Uterus (tissue), 4 donors: ENCODE results near the gene MRPL24. TPM values are rescaled to one million over a fixed set of nuclear protein-coding genes. Genes with fewer than 3 reads are reported as not detected.
A peak's percentile ranks its signal among the peaks of the same experiment; 100 is the strongest.

Source experiments
- DNase-seq, 2 donors: peaks; one replicate each; pipeline ENCODE4 v3.0.0-alpha.2; 2019 to 2020
- H3K27ac ChIP-seq, 2 donors: fragments of 200-600 bp; sonication (generic); 1 replicate in 1 of 2; 2 replicates in 1 of 2; pipeline ENCODE4 v1.5.1; 2016 to 2018
- H3K27me3 ChIP-seq, 2 donors: fragments of 200-600 bp; sonication (generic); one replicate each; pipeline ENCODE4 v1.5.1; 2018 to 2019; ENCODE audit warnings: control low read depth in 1 of 2
- H3K36me3 ChIP-seq, 2 donors: fragments of 200-600 bp; sonication (generic); one replicate each; pipeline ENCODE4 v1.5.1; 2019; ENCODE audit warnings: control low read depth in 1 of 2
- H3K4me1 ChIP-seq, 2 donors: fragments of 200-600 bp; sonication (generic); one replicate each; pipeline ENCODE4 v1.5.1; 2018 to 2019; ENCODE audit warnings: control low read depth in 1 of 2
- H3K4me3 ChIP-seq, 2 donors: fragments of 200-600 bp; sonication (generic); 1 replicate in 1 of 2; 2 replicates in 1 of 2; pipeline ENCODE4 v1.5.1; 2018 to 2019; ENCODE audit warnings: mild to moderate bottlenecking in 1 of 2
- H3K9me3 ChIP-seq, 2 donors: fragments of 200-600 bp; sonication (generic); one replicate each; pipeline ENCODE4 v1.5.1; 2019; ENCODE audit warnings: control low read depth in 1 of 2
- CTCF ChIP-seq, 4 experiments: fragments of 200-600 bp in 2 of 4; fragments of 450-650 bp in 2 of 4; sonication (generic) in 2 of 4; IDR thresholded peaks; one replicate each; pipeline ENCODE4 v1.5.1; 2016 to 2019; ENCODE audit warnings: antibody characterized with exemption in 4 of 4, mild to moderate bottlenecking in 2 of 4, moderate library complexity in 1 of 4
- POLR2A ChIP-seq, 2 donors: fragments of 450-650 bp; IDR thresholded peaks; one replicate each; pipeline ENCODE4 v1.6.1; 2016; ENCODE audit warnings: antibody characterized with exemption in 2 of 2, mild to moderate bottlenecking in 1 of 2, moderate library complexity in 1 of 2
- intact Hi-C: fragments of 100-400 bp; cut with DNase I; formaldehyde crosslinking; loops from one replicate; pipeline ENCODE4 v1.15.1; 2023; ENCODE audit warnings: low total_unique reads
- total RNA-seq, 4 donors: library from RNA; depleted of rRNA in 3 of 4; stranded (reverse); fragments of >200 nt in 3 of 4; gene quantifications; one replicate each; pipeline versions ENCODE4 v1.1.0 to v1.2.4, GENCODE V29; 2014 to 2023
- donor health status: DM: yes; HTN: yes; CAD: no.

MRPL24 gene
- total RNA-seq, 4 donors from 2014 or later, result 8.2 to 58.5 (median 23.8) TPM

GRCh38 chr1:156733989-156734584 lies 6.8 kb downstream of the MRPL24 start:
- Histone ChIP-seq H3K9me3 (no peaks in the 10 kb centered on the region), H3K4me3 (no peak overlapping the region), H3K27ac (no peak overlapping the region), H3K4me1 (no peaks in the 10 kb centered on the region), H3K36me3 (no peaks in the 10 kb centered on the region), H3K27me3 (no peaks in the 10 kb centered on the region)
- intact Hi-C loops, result no loop called here
- TF ChIP-seq CTCF (IDR thresholded peaks at IDR 0.05), result no peak
- no peak for TF ChIP-seq POLR2A (IDR thresholded peaks at IDR 0.05)
- DNase-seq, result no peak

GRCh38 chr1:156728599-156729462 lies 12.1 kb downstream of the MRPL24 start, which contains the start of gene ISG20L2:
Gene ISG20L2, minus strand, starts transcription at chr1:156728766. Its CDS starts 1,114 bp downstream, at chr1:156727652.
- no peaks in the 10 kb centered on the region for H3K27me3 ChIP-seq
- peaks cover 15% of the 10 kb centered on the region in 2 donors for H3K4me1 ChIP-seq
- no peaks in the 10 kb centered on the region for H3K9me3 ChIP-seq
- DNase-seq, result peak; percentile 97 to 98
- no peaks in the 10 kb centered on the region for H3K36me3 ChIP-seq
- intact Hi-C loops, result loop anchor here (10.0 kb wide), 1 partner anchor 54 kb away; the partner anchor contains the start of gene NES
- TF ChIP-seq CTCF (IDR thresholded peaks at IDR 0.05) (peak in 2 of 4 experiments; percentile 2 to 8), POLR2A (IDR thresholded peaks at IDR 0.05) (peak; percentile 52 to 65)
- H3K4me3 ChIP-seq, result peak within 1 kb of the TSS; percentile 80 to 87
- H3K27ac ChIP-seq, result peak within 1 kb of the TSS; percentile 96 to 99

- TF ChIP-seq POLR2A (IDR thresholded peaks at IDR 0.05) (no peak), CTCF (IDR thresholded peaks at IDR 0.05) (no peak)
- intact Hi-C loops, result loop anchor here (10.0 kb wide), 1 partner anchor 53 kb away; the partner anchor contains the start of gene NES
- Histone ChIP-seq H3K4me1 (peaks cover 15% of the 10 kb centered on the region in 2 donors), H3K4me3 (peak within 1 kb of the TSS; percentile 80 to 87), H3K9me3 (no peaks in the 10 kb centered on the region), H3K36me3 (no peaks in the 10 kb centered on the region), H3K27me3 (no peaks in the 10 kb centered on the region), H3K27ac (peak within 1 kb of the TSS; percentile 96 to 99)
- peak; percentile 78 to 83 for DNase-seq
Measured at GRCh38 chr1:156727926-156728598, 12.8 kb downstream of the MRPL24 start, which contains the start of gene METTL25B. Gene METTL25B, plus strand, starts transcription at chr1:156728469. Its CDS starts 636 bp downstream, at chr1:156729105.

- intact Hi-C loops, result loop anchor here (10.0 kb wide), 1 partner anchor 53 kb away; the partner anchor contains the start of gene NES
Measured at GRCh38 chr1:156727492-156727891, 13.4 kb downstream of the MRPL24 start.

GRCh38 chr1:156726549-156727226 lies 14.2 kb downstream of the MRPL24 start:
- Histone ChIP-seq H3K9me3 (no peaks in the 10 kb centered on the region), H3K36me3 (no peaks in the 10 kb centered on the region), H3K27ac (peak overlapping the region in 1 of 2 donors; percentile 28), H3K4me3 (peak overlapping the region in 1 of 2 donors; percentile 17), H3K27me3 (no peaks in the 10 kb centered on the region), H3K4me1 (peaks cover 15% of the 10 kb centered on the region in 2 donors)
- DNase-seq, result no peak
- TF ChIP-seq POLR2A (IDR thresholded peaks at IDR 0.05) (no peak), CTCF (IDR thresholded peaks at IDR 0.05) (peak; percentile 11 to 41 (median 26))
- intact Hi-C loops, result loop anchor here (10.0 kb wide), 1 partner anchor 52 kb away; the partner anchor contains the start of gene NES

More at GRCh38 chr1:156727492-156727891, 13.4 kb downstream of the MRPL24 start:
- peak overlapping the region; percentile 80 to 87 for H3K4me3 ChIP-seq
- H3K27me3 ChIP-seq, result no peaks in the 10 kb centered on the region
- H3K4me1 ChIP-seq, result peaks cover 15% of the 10 kb centered on the region in 2 donors
- DNase-seq, result no peak
- peak overlapping the region; percentile 96 to 99 for H3K27ac ChIP-seq
- no peaks in the 10 kb centered on the region for H3K36me3 ChIP-seq
- no peak for TF ChIP-seq POLR2A (IDR thresholded peaks at IDR 0.05)
- no peaks in the 10 kb centered on the region for H3K9me3 ChIP-seq
